K562 (cell line): ENCODE results near the gene LILRB3. TPM values are rescaled to one million over a fixed set of nuclear protein-coding genes. Genes with fewer than 3 reads are reported as not detected.
"Not testable (repeated sequence)": the region's sequence is repeated elsewhere in the genome, so short reads cannot be mapped to it uniquely, and the experiment has no call there.

Experiments used
- ATAC-seq: fragments of 200-7000 bp; cut with Tn5 transposase; 3 replicates; pipeline ENCODE4 v1.9.1; 2020; ENCODE audit warnings: moderate library complexity
- BruUV-seq: library from RNA; stranded (reverse); fragments of 400-500 nt; replicated peaks from 2 replicates; lab custom pipeline; 2021; lab: Mats Ljungman, UMichigan
- CTCF ChIA-PET: fragments of 300-600 bp; formaldehyde crosslinking; extraction: SDS; loops from one replicate; lab custom pipeline; 2021; ENCODE audit warnings: low intra/inter-chr PET ratio; lab: Yijun Ruan, JAX
- POLR2A ChIA-PET: fragments of 300-600, 350-650 bp; sonication (Branson Sonifier 250); formaldehyde crosslinking; extraction: SDS; loops from one replicate; lab custom pipeline; 2021; ENCODE audit warnings: antibody characterized with exemption, inconsistent platforms; lab: Yijun Ruan, JAX
- DNase-seq, 4 experiments: peaks; one replicate each; pipeline versions ENCODE4 v3.0.0 to v3.0.0-alpha.2; 2011 to 2018; ENCODE audit warnings: low spot score in 3 of 4, mixed read lengths in 3 of 4; ENCODE audit errors: extremely low read depth in 1 of 4
- FAIRE-seq: peaks from 2 replicates; lab custom pipeline; 2011; peaks lifted over from hg19 to GRCh38; lab: Jason Lieb, UNC
- H2AFZ ChIP-seq: 2 replicates; pipeline ENCODE4 v1.6.0; 2011; ENCODE audit warnings: low read depth, low read length, control low read depth, inconsistent platforms
- H3K27ac ChIP-seq: fragments of 200-600 bp; 3 replicates; pipeline ENCODE4 v1.8.0; 2011; ENCODE audit warnings: low read depth, mild to moderate bottlenecking, control low read depth, inconsistent platforms, low read length, moderate library complexity, mixed read lengths; ENCODE audit errors: extremely low read depth
- H3K27me3 ChIP-seq, 2 experiments: fragments of 300-600 bp in 1 of 2; 2 replicates in 1 of 2; 3 replicates in 1 of 2; pipeline versions ENCODE4 v1.6.0 to v1.8.0; 2011; ENCODE audit warnings: inconsistent platforms in 2 of 2, low read length in 2 of 2, mild to moderate bottlenecking in 1 of 2, mixed read lengths in 1 of 2, moderate library complexity in 1 of 2; ENCODE audit not compliant: control insufficient read depth in 2 of 2, insufficient read depth in 2 of 2
- H3K36me3 ChIP-seq: fragments of 300-600 bp; 3 replicates; pipeline ENCODE4 v1.8.0; 2011; ENCODE audit warnings: mild to moderate bottlenecking, low read length, inconsistent platforms; ENCODE audit not compliant: control insufficient read depth, insufficient read depth
- H3K4me1 ChIP-seq, 2 experiments: fragments of 200-600 bp in 1 of 2; replicated peaks in 1 of 2; 2 replicates in 1 of 2; 3 replicates in 1 of 2; pipeline versions ENCODE4 v1.5.1 to v1.8.0; 2011; ENCODE audit warnings: inconsistent platforms in 2 of 2, low read length in 2 of 2, mild to moderate bottlenecking in 1 of 2, mixed read lengths in 1 of 2, moderate library complexity in 1 of 2; ENCODE audit not compliant: control insufficient read depth in 2 of 2, insufficient read depth in 2 of 2
- H3K4me2 ChIP-seq: 2 replicates; pipeline ENCODE4 v1.6.1; 2011; ENCODE audit warnings: low read length, control low read depth, inconsistent platforms, mixed read lengths; ENCODE audit not compliant: insufficient read depth
- H3K4me3 ChIP-seq: fragments of 200-600 bp; sonication (generic), shearing (Covaris generic); 2 replicates; pipeline ENCODE4 v1.5.1; 2016; ENCODE audit warnings: control low read depth, inconsistent platforms
- H3K79me2 ChIP-seq: fragments of 200-600 bp; 3 replicates; pipeline ENCODE4 v1.8.0; 2011; ENCODE audit warnings: low read length, inconsistent platforms; ENCODE audit not compliant: control insufficient read depth, insufficient read depth
- H3K9ac ChIP-seq, 2 experiments: 2 replicates each; pipeline versions ENCODE4 v1.6.0 to v1.6.1; 2011; ENCODE audit warnings: low read depth in 2 of 2, low read length in 2 of 2, control low read depth in 1 of 2, inconsistent platforms in 1 of 2, mild to moderate bottlenecking in 1 of 2, mixed read lengths in 1 of 2; ENCODE audit not compliant: insufficient read depth in 1 of 2
- H3K9me1 ChIP-seq: one replicate; pipeline ENCODE4 v1.6.0; 2011; ENCODE audit warnings: inconsistent platforms, mild to moderate bottlenecking, low read length, moderate library complexity; ENCODE audit not compliant: control insufficient read depth, insufficient read depth
- H3K9me3 ChIP-seq: replicated peaks from 2 replicates; pipeline ENCODE4 v1.5.1; 2011; ENCODE audit warnings: low read depth, low read length, inconsistent platforms; ENCODE audit not compliant: control insufficient read depth, insufficient read depth
- H4K20me1 ChIP-seq: replicated peaks from 2 replicates; pipeline ENCODE4 v1.6.1; 2011; ENCODE audit warnings: low read length, inconsistent platforms, mixed read lengths; ENCODE audit not compliant: control insufficient read depth, insufficient read depth
- BCL6 ChIP-seq: fragments of 250-450 bp; sonication (Bioruptor Pico); IDR thresholded peaks from 2 replicates; pipeline ENCODE4 v1.4.0; 2020
- CHCHD3 ChIP-seq: fragments of 250-450 bp; sonication (Bioruptor Pico); IDR thresholded peaks from 2 replicates; pipeline ENCODE4 v2.1.2; 2022; ENCODE audit warnings: mild to moderate bottlenecking
- MCM3 ChIP-seq: fragments of 450-650 bp; IDR thresholded peaks from 2 replicates; pipeline ENCODE4 v1.6.1; 2016
- RUNX1 ChIP-seq: sonication (generic); IDR thresholded peaks from 2 replicates; pipeline ENCODE4 v1.6.1; 2016; ENCODE audit warnings: antibody characterized with exemption, low read depth
- TEAD4 ChIP-seq, 2 experiments: sonication (generic) in 1 of 2; formaldehyde crosslinking in 1 of 2; IDR thresholded peaks; 2 replicates each; pipeline versions ENCODE4 v1.6.1 to v1.8.0; 2012 to 2022; ENCODE audit warnings: borderline replicate concordance in 1 of 2, inconsistent platforms in 1 of 2, low read length in 1 of 2, mild to moderate bottlenecking in 1 of 2, missing genetic modification reagents in 1 of 2
- XRCC5 ChIP-seq: fragments of 200-400 bp; formaldehyde crosslinking; IDR thresholded peaks from 2 replicates; pipeline ENCODE4 v1.6.1; 2017; ENCODE audit warnings: low read depth, mild to moderate bottlenecking, low read length
- ZNF121 ChIP-seq: sonication (generic); formaldehyde crosslinking; conservative IDR thresholded peaks from 2 replicates; pipeline ENCODE4 v1.8.0; 2022; ENCODE audit warnings: missing genetic modification reagents
- ZNF561 ChIP-seq: fragments of 450-650 bp; formaldehyde crosslinking; conservative IDR thresholded peaks from 2 replicates; pipeline ENCODE4 v1.4.0; 2020; ENCODE audit warnings: mild to moderate bottlenecking, moderate library complexity
- WGBS: fragments of 100-300 bp; shearing (Covaris generic); methylation state at CpG from one replicate; pipeline ENCODE4 v1.1.6; 2016; ENCODE audit warnings: low coverage, mixed read lengths; ENCODE audit not compliant: insufficient coverage; ENCODE audit errors: missing lambda C conversion rate; 5-methylcytosine and 5-hydroxymethylcytosine counted together
- in situ Hi-C: fragments of 300-500 bp; cut with MboI; formaldehyde crosslinking; loops from 4 replicates; pipeline ENCODE4 v1.15.0; 2018; ENCODE audit warnings: inconsistent platforms, mixed read lengths
- intact Hi-C: fragments of 100-400 bp; cut with micrococcal nuclease; formaldehyde crosslinking; loops from 2 replicates; pipeline ENCODE4 v1.14.2; 2022
- polyA plus RNA-seq, 8 experiments: library from polyadenylated mRNA; depleted of rRNA in 4 of 8; stranded (reverse) in 5 of 8; unstranded in 3 of 8; fragments of >200 nt; fragmentation: Nextera tagmentation in 2 of 8; fragmentation: Illumina TruSeq in 1 of 8; extraction: Ambion mirVana in 2 of 8; extraction: Trizol in 1 of 8; gene quantifications; 2 replicates each; pipeline versions ENCODE4 v1.2.1 to v1.2.3, GENCODE V29; 2011 to 2014; ENCODE audit warnings: inconsistent platforms in 1 of 8, missing spikeins in 1 of 8
- total RNA-seq, 7 experiments: library from RNA; depleted of rRNA in 6 of 7; stranded (reverse); fragments of >200 nt in 6 of 7; fragmentation: Illumina TruSeq in 2 of 7; extraction: Trizol in 2 of 7; gene quantifications; 2 replicates each; pipeline versions ENCODE4 v1.2.1 to v1.2.3, GENCODE V29; 2011 to 2021; ENCODE audit warnings: low replicate concordance in 1 of 7
- TF ChIP-seq, protein P1 (sequence below): fragments of 250-450 bp; sonication (Bioruptor Pico); IDR thresholded peaks from 2 replicates; pipeline ENCODE4 v1.6.1; 2021; ENCODE audit warnings: mild to moderate bottlenecking

The LILRB3 gene
- total and polyA plus RNA-seq, 9 of the 15 experiments (the other 6 are each of a cell fraction or from before 2014, with no cell fraction given), result 0.01 to 0.09 TPM; not detected in 7

DNA sequence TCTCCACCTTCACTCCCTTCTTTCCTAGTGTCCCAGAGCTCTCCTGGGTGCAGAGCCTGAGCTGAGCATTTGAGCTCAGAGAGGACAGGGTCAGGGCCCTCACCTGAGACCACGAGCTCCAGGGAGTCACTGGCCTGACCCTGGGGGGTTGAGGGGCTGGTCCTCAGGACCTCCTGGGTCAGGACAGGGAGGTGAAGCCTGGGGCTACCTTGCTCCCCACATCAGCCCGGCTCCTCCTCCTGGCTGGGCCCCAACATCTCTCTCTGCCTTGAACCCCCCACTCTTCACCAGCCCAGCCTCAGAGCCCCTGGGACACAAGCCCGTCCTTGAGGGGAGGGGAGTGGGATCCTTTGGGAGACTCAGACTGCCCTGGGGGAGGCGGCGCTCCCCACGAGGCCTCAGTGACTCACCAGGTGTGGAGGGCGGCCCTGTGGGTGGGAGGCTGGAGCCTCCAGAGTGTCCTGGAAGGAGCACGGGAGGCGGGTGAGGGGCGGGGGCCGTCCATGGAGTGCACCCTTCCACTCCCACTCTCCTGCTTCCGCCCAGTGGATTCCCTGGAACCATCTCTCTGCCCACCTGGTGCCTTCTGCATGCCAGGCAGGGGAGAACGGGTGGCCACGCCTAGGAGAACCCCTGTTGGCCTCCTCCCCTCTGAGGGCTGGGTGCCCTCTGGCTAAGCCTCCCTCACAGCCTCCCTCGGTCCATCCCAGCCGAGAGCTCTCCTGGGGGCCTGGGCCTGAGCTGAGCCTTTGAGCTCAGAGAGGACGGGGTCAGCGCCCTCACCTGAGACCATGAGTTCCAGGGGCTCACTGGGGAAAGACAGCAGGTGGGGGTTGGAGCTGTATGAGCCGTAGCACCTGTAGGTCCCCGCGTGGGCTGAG, 16.9 kb upstream of the LILRB3 start:
- H3K27me3 ChIP-seq, result peaks cover 20 to 38% of the 10 kb centered on the region in 2 experiments; a peak in 4 of 5 replicates
- CTCF ChIA-PET, H3K4me3 ChIP-seq, in situ Hi-C loops, H3K36me3 ChIP-seq, H4K20me1 ChIP-seq, H3K9ac ChIP-seq, H3K27ac ChIP-seq, H3K9me3 ChIP-seq, H3K79me2 ChIP-seq, DNase-seq, FAIRE-seq, H3K9me1 ChIP-seq, intact Hi-C loops, H3K4me2 ChIP-seq, BruUV-seq, H2AFZ ChIP-seq: not testable (repeated sequence)
- ATAC-seq, result peak; percentile 55
- POLR2A ChIA-PET, result interaction anchor here (0.6 to 1.2 kb wide), 3 partner anchors 10 to 29 kb away, joined by 3 to 5 read pairs (median 3); no protein-coding TSS in a partner anchor
- WGBS, result 16% methylated on average over 11 of the region's 21 CpGs
- peaks cover 0 to 14% of the 10 kb centered on the region in 2 experiments; a peak in 2 of 5 replicates for H3K4me1 ChIP-seq

DNA sequence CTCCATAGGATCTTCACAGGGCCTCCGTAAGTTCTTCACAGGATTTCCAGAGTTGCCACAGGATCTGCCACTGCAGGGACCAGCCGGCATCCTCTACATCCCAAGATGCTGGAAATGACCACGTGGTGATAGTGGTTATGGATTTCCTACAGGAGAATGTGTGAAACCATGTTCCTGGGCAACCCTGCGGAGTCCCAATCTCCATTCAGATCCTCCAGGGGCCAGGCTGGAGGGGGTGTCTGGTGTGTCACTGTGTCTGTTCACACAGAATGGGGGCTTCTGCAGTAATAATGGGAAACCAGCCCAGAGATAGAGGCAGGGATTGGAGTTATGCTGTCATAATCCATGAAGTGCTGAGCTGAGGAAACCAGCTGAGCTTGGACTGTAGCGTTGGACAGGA, 11.1 kb upstream of the LILRB3 start:
- no peaks in the 10 kb centered on the region for H3K9me1 ChIP-seq
- no peak overlapping the region for H2AFZ ChIP-seq
- CTCF ChIA-PET, result no interaction called here
- WGBS, result 1% methylated on average over 5 of the region's 5 CpGs
- no peak for TF ChIP-seq ZNF561 (CRISPR knock-in tag)
- no peak for TF ChIP-seq BCL6
- TF ChIP-seq, protein P1, sequence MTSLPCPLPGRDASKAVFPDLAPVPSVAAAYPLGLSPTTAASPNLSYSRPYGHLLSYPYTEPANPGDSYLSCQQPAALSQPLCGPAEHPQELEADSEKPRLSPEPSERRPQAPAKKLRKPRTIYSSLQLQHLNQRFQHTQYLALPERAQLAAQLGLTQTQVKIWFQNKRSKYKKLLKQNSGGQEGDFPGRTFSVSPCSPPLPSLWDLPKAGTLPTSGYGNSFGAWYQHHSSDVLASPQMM, result no peak
- TF ChIP-seq XRCC5, result no peak
- TF ChIP-seq RUNX1, result no peak
- no peak for TF ChIP-seq CHCHD3
- TF ChIP-seq TEAD4 (IDR thresholded peaks at IDR 0.05; ENCODE audit: low read length), result no peak
- TF ChIP-seq TEAD4 (CRISPR knock-in tag; IDR thresholded peaks at IDR 0.05; ENCODE audit: borderline replicate concordance), result no peak
- no peak for TF ChIP-seq ZNF121
- no peak for TF ChIP-seq MCM3
- H3K4me1 ChIP-seq, result peaks cover 4 to 6% of the 10 kb centered on the region in 2 experiments; a peak in 4 of 5 replicates
- H3K9me3 ChIP-seq, result no peaks in the 10 kb centered on the region
- H3K36me3 ChIP-seq, result no peaks in the 10 kb centered on the region
- H3K27me3 ChIP-seq, result peaks cover 19 to 48% of the 10 kb centered on the region in 2 experiments; a peak in 4 of 5 replicates
- POLR2A ChIA-PET, result interaction anchor here (0.8 to 1.2 kb wide), 3 partner anchors 13 to 33 kb away, joined by 3 to 5 read pairs (median 3); no protein-coding TSS in a partner anchor
- in situ Hi-C loops (no loop called here), intact Hi-C loops (loop anchor here (5.0 kb wide), 1 partner anchor 47 kb away; the partner anchor contains the start of gene MBOAT7)
- no peaks in the 10 kb centered on the region for H3K79me2 ChIP-seq
- DNase-seq (no peak), FAIRE-seq (no peak), ATAC-seq (no peak)
- H3K27ac ChIP-seq, result no peak overlapping the region
- H4K20me1 ChIP-seq, result no peaks in the 10 kb centered on the region
- H3K4me3 ChIP-seq, result no peak overlapping the region
- no TSS peak for BruUV-seq
- no peak overlapping the region for H3K4me2 ChIP-seq
- no peak overlapping the region for H3K9ac ChIP-seq
